AG10803 (cell line): Measurements from ENCODE around the gene BID.

Source experiments
- DNase-seq: peaks from one replicate; pipeline ENCODE4 v3.0.0; 2010; ENCODE audit warnings: low read depth
- H3K4me3 ChIP-seq: 2 replicates; pipeline ENCODE4 v1.5.1; 2011; ENCODE audit warnings: mild to moderate bottlenecking, low read length, control low read depth
- TF ChIP-seq, protein P1 (sequence below): conservative IDR thresholded peaks from 2 replicates; pipeline ENCODE4 v1.5.1; 2011; ENCODE audit warnings: mild to moderate bottlenecking, low read length, control low read depth, inconsistent platforms

Gene BID

DNA sequence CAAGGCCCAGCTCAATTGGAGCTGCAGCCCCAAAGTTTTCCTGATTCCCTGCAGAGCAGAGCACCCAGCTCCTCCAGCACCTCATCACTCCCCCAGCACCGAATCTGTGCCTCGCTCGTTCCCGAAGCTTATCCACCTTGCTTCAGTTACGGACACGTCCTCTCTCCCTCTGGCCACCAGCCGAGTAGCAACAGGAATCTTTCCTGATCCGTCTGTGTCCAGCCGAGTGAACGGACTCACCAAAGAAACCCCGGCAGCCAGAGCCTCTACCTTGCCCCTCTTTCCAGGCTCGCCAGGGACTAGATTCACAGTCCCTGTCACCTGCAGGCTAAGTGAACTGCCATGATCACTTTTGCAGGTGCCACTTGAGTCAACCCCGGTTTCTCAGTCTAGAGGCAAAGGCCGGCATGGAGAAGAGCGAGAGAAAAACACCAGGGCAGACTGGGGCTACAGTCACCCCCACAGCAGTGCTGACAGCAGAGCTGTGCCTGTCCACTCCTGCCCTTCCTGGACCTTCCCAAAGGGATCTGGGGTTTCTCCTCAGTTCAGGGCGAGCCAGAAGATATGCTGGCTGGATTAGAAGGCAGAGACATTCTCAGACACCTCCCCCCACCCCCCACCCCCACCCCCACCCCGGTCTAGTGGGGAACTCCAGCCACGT lies 32.3 kb downstream of the BID start:
- H3K4me3 ChIP-seq: no peak overlapping the region
- DNase-seq: no peak
- TF ChIP-seq, protein P1, sequence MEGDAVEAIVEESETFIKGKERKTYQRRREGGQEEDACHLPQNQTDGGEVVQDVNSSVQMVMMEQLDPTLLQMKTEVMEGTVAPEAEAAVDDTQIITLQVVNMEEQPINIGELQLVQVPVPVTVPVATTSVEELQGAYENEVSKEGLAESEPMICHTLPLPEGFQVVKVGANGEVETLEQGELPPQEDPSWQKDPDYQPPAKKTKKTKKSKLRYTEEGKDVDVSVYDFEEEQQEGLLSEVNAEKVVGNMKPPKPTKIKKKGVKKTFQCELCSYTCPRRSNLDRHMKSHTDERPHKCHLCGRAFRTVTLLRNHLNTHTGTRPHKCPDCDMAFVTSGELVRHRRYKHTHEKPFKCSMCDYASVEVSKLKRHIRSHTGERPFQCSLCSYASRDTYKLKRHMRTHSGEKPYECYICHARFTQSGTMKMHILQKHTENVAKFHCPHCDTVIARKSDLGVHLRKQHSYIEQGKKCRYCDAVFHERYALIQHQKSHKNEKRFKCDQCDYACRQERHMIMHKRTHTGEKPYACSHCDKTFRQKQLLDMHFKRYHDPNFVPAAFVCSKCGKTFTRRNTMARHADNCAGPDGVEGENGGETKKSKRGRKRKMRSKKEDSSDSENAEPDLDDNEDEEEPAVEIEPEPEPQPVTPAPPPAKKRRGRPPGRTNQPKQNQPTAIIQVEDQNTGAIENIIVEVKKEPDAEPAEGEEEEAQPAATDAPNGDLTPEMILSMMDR: peak; percentile 11; the same call in 1 of the 2 replicates

DNA sequence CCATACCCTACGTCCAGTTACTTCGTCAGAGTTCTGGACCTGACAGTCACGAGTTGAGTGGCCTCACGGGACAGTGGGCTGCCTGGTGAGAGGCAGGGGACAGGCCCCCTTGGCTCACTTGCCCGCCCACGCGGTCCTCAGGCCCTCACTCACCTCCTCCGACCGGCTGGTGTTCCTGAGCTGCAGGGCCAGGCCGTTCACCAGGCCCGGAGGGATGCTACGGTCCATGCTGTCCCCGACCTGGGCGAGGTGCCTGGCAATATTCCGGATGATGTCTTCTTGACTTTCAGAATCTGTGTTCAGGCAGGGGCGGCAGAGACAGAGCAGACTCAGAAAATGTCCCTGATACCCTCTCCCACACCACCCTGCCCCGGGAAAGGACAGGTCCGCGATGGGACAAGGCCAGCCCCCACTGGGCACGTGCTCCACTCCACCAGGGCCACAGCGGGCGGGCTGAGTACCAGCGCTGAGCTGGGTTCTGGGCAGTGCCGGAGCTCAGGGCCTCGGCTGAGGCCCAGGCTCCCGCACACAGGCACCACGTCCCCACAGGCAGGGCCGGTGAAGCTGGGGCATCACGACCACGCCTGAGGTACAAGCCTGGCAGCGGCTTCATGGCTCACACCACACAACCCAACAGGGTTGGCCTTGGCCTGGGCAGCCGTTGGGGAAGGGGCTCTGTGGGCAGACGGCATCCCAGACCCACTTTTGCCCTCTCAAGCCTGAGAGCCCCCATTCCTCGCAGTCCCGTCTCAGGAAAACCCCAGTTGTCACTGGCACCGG lies 34.9 kb downstream of the BID start:
- no peak overlapping the region for H3K4me3 ChIP-seq
- DNase-seq: no peak
- TF ChIP-seq, protein P1: no peak

DNA sequence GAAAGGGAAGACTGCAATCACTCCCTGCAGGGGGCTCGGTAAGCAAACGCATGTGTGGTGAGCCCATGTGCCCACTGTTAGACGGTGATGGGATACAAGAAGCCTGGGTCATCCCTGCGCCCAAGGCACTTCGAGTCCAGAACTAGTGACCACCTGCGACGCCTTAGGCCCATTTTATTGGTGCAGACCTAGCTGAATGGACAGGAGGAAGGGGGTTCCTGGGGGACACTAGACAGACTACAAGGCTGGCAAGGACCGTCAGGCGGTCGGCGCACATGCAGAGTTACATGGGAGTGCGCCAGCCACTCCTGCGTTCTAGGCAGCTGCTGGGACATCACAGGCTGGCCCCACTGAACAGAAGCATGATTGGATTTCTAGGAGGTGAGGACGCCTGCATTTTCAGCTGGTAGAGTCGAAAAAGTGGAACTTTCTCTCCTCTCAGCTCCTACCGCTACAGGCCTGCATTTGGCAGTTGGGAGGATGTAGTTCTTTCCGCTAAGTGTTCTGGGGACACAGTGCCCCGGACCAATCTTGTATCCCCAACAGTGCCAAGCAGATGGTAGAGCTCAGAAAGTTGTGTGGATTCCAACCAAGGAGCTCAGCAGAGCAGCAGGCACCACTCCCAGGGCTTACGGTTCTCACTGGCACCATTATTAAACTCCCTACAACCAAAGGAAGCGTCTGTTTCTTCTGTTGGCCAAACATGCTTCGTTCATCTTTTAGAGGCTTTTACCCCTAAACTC lies 35.7 kb downstream of the BID start:
- DNase-seq: no peak
- no peak overlapping the region for H3K4me3 ChIP-seq
- TF ChIP-seq, protein P1: no peak

DNA sequence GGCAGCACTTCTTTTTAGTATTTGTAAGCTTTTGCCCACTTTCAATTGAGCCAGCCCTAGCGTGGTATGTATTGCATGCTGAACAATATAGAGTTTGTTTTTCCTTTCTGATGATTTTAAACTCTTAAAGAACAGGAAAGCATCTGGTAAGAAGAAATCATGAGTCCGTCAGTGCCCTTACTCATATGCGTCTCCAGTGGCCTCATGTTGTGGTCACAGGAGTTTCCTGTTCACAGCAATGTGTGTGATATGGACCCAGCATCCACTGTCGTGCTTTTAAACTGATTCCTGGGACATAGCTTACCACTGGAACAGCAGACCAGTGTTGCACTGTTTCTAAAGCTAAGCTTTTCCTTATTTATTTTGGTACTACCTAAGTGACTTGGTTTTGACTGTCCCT lies 40.1 kb downstream of the BID start:
- TF ChIP-seq, protein P1: no peak
- no peak overlapping the region for H3K4me3 ChIP-seq
- DNase-seq: peak; percentile 65

DNA sequence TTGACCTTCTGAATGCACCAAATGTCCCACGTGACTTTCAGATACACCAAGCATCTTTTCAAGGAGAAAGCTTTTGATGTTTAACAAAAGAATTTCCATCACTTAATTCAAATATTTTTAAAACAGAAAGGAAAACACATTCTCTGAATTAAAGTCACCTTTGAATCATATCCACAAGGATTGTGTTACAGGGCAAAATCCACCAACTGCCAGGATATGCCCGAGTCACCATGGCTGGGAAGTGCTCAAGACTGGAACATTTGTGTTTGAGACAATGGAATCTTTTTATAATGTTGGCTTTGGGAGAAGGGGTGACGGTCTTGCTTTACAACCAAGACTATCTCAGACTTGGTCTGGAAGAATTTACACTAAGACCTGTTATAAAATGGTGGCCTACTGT lies 40.8 kb downstream of the BID start:
- TF ChIP-seq, protein P1: no peak

DNA sequence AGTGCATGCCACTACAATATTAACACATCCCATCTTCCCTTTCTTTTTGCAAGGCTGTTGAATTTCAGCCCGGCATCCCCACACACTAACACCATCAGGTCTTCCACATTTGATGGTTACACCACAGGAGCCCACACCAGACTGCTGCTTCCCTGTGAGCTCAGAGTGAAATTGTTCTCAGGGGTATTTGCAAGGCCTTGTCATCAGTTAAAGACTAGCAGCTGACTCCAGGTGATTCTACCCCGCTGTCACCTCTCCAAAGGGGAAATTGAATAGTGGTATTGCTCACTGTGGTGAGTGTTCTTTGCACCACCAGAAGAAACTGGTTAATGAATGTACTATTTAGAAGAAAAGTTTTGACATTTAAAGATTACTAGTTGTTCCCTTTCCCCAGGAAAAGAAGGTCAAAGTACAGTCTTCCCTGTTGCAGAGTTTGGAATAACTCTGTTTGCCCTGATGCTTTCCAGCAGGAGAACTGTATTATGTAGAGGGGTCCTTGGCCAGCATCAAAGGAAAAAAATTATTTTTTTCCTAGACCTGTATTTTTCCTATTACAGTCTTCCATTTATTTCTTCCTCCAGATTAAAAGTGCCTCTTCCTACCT lies 41.9 kb downstream of the BID start:
- H3K4me3 ChIP-seq: no peak overlapping the region
- TF ChIP-seq, protein P1: no peak
- DNase-seq: no peak

More for the DNA sequence above, 40.8 kb downstream of the BID start:
- no peak overlapping the region for H3K4me3 ChIP-seq
- DNase-seq: peak; percentile 28
